Thyroid gland (tissue), 4 donors: ENCODE measurements around the gene HIVEP3. TPM values are rescaled to one million over a fixed set of nuclear protein-coding genes. Genes with fewer than 3 reads are reported as not detected.

ENCODE experiments used
- DNase-seq, 2 donors: peaks; one replicate each; pipeline ENCODE4 v3.0.0-alpha.2; 2019
- H3K27ac ChIP-seq, 3 donors: fragments of 200-600 bp; sonication (generic); 1 replicate in 2 of 3; 2 replicates in 1 of 3; pipeline ENCODE4 v1.5.1; 2016 to 2019; ENCODE audit warnings: mild to moderate bottlenecking in 1 of 3, moderate library complexity in 1 of 3
- H3K27me3 ChIP-seq: fragments of 200-600 bp; sonication (generic); one replicate; pipeline ENCODE4 v1.5.1; 2019
- H3K36me3 ChIP-seq, 2 donors: fragments of 200-600 bp; sonication (generic); one replicate each; pipeline ENCODE4 v1.5.1; 2016 to 2019
- H3K4me1 ChIP-seq, 2 donors: fragments of 200-600 bp; sonication (generic); one replicate each; pipeline ENCODE4 v1.5.1; 2017 to 2019
- H3K4me3 ChIP-seq, 3 donors: fragments of 200-600 bp; sonication (generic); replicated peaks in 1 of 3; 1 replicate in 2 of 3; 2 replicates in 1 of 3; pipeline ENCODE4 v1.5.1; 2016; ENCODE audit warnings: mild to moderate bottlenecking in 1 of 3
- H3K9me3 ChIP-seq: fragments of 200-600 bp; sonication (generic); one replicate; pipeline ENCODE4 v1.5.1; 2017
- POLR2A ChIP-seq, 2 donors: fragments of 450-650 bp; IDR thresholded peaks; one replicate each; pipeline ENCODE4 v1.6.1; 2017; ENCODE audit warnings: antibody characterized with exemption in 2 of 2, mild to moderate bottlenecking in 2 of 2, moderate library complexity in 1 of 2
- WGBS, 2 donors: methylation state at CpG; one replicate each; pipeline ENCODE4 v1.1.5; 2017; 5-methylcytosine and 5-hydroxymethylcytosine counted together
- intact Hi-C: fragments of 100-400 bp; cut with DNase I; formaldehyde crosslinking; loops from one replicate; pipeline ENCODE4 v1.15.1; 2023
- total RNA-seq, 4 donors: library from RNA; depleted of rRNA; stranded (reverse); fragments of >200 nt; gene quantifications; one replicate each; pipeline ENCODE4 v1.2.3, GENCODE V29; 2016
- TF ChIP-seq, protein P1 (sequence below), 6 experiments: fragments of 200-600 bp in 3 of 6; fragments of 450-650 bp in 3 of 6; sonication (generic) in 3 of 6; IDR thresholded peaks; one replicate each; pipeline ENCODE4 v1.5.1; 2016 to 2019; ENCODE audit warnings: antibody characterized with exemption in 6 of 6, mild to moderate bottlenecking in 2 of 6, inconsistent platforms in 1 of 6, moderate library complexity in 1 of 6

Gene HIVEP3
- total RNA-seq, 4 donors from 2014 or later = 9.7 to 13.5 (median 12.5) TPM

DNA sequence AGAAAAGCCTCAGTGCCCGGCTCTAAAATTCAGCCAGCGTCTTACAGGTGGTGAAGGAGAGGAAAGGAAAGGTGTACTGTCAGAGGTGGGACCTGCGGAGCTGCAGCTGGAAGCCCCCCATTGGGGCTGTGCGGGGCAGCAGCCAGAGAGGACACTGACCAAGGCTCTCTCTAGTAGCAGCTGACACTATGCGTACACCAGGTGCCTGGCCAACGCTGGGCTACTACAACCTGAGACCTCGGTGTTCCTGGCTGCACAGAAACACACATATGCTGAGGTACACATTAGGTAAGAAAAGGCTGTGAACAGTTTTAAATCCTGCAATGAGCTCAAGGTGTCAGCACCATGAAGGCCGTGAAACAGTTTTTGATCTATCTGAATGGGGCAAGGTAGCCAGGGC, 378.7 kb downstream of the HIVEP3 start:
- Histone ChIP-seq H3K4me3 (no peak overlapping the region), H3K27me3 (no peaks in the 10 kb centered on the region), H3K9me3 (no peaks in the 10 kb centered on the region), H3K4me1 (peaks cover 16 to 27% of the 10 kb centered on the region in 2 donors), H3K27ac (no peak overlapping the region), H3K36me3 (no peaks in the 10 kb centered on the region)
- TF ChIP-seq, protein P1, sequence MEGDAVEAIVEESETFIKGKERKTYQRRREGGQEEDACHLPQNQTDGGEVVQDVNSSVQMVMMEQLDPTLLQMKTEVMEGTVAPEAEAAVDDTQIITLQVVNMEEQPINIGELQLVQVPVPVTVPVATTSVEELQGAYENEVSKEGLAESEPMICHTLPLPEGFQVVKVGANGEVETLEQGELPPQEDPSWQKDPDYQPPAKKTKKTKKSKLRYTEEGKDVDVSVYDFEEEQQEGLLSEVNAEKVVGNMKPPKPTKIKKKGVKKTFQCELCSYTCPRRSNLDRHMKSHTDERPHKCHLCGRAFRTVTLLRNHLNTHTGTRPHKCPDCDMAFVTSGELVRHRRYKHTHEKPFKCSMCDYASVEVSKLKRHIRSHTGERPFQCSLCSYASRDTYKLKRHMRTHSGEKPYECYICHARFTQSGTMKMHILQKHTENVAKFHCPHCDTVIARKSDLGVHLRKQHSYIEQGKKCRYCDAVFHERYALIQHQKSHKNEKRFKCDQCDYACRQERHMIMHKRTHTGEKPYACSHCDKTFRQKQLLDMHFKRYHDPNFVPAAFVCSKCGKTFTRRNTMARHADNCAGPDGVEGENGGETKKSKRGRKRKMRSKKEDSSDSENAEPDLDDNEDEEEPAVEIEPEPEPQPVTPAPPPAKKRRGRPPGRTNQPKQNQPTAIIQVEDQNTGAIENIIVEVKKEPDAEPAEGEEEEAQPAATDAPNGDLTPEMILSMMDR (IDR thresholded peaks at IDR 0.05) = no peak
- no peak for TF ChIP-seq POLR2A (IDR thresholded peaks at IDR 0.05)
- no peak for DNase-seq
- 95 to 98% methylated on average over 8 of the region's 8 CpGs for WGBS, 2 donors
- intact Hi-C loops = no loop called here

DNA sequence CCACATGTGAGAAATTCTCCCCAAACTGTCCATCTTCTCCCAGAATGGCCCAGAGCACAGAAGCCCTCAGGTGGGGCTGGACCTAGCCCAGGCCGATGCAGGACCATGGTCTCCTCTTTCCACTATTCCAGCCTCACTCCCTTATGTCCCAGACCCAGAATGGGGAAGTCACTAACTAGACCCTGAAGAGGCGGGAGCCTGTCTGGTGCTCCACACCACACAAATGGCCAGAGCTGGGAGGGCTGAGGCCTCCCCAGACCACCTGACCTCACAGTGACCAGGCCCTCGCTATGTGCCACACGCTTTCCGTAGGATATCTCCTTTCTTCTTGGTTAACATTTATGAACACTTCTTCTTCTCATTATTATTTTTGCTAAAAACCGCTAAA, 379.3 kb downstream of the HIVEP3 start:
- H3K27me3 ChIP-seq = no peaks in the 10 kb centered on the region
- peaks cover 16 to 27% of the 10 kb centered on the region in 2 donors for H3K4me1 ChIP-seq
- DNase-seq = no peak
- H3K27ac ChIP-seq = no peak overlapping the region
- no peak overlapping the region for H3K4me3 ChIP-seq
- TF ChIP-seq, protein P1 (IDR thresholded peaks at IDR 0.05) = no peak
- H3K9me3 ChIP-seq = no peaks in the 10 kb centered on the region
- no peaks in the 10 kb centered on the region for H3K36me3 ChIP-seq
- WGBS, 2 donors = 94 to 98% methylated on average over 6 of the region's 6 CpGs
- intact Hi-C loops = no loop called here

DNA sequence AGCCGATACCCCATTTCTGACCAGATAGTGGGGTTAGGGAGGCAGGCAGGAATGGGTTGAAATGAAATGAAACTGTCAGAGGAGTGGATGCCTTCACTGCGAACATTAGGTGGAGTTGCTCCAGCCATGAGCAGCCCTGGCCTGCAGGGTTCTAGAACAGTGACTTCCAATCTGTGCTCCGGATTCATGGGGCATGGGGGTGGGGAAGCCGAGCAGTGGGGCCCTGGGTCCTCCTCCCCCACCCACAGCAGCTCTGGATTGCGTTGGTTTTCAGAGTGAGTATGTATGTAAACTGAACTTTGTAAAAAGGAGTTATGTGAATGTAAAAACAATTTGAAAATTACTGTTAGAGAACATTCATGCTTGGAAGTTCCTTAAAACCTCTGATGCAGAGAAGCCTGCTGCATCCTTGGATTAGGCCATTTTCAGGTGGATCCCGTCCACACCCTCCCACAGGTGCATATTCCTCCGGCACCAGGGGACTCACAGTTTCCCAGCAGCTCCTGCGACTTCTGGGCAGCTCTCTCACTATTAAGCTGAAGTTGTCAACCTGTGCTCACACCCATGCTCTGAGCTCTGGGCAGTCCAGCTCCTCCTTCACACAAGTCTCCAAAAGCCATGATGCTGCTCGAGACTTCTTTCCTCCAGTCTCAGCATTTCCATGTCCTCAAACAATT, 379.8 kb downstream of the HIVEP3 start:
- Histone ChIP-seq H3K27ac (peak overlapping the region in 2 of 3 donors; percentile 64 to 83), H3K4me3 (no peak overlapping the region), H3K9me3 (no peaks in the 10 kb centered on the region), H3K36me3 (no peaks in the 10 kb centered on the region), H3K4me1 (peaks cover 16 to 27% of the 10 kb centered on the region in 2 donors), H3K27me3 (no peaks in the 10 kb centered on the region)
- DNase-seq = no peak
- intact Hi-C loops = no loop called here
- TF ChIP-seq, protein P1 (IDR thresholded peaks at IDR 0.05) = no peak
- TF ChIP-seq POLR2A (IDR thresholded peaks at IDR 0.05) = no peak
- WGBS, 2 donors = 93 to 94% methylated on average over 9 of the region's 9 CpGs

DNA sequence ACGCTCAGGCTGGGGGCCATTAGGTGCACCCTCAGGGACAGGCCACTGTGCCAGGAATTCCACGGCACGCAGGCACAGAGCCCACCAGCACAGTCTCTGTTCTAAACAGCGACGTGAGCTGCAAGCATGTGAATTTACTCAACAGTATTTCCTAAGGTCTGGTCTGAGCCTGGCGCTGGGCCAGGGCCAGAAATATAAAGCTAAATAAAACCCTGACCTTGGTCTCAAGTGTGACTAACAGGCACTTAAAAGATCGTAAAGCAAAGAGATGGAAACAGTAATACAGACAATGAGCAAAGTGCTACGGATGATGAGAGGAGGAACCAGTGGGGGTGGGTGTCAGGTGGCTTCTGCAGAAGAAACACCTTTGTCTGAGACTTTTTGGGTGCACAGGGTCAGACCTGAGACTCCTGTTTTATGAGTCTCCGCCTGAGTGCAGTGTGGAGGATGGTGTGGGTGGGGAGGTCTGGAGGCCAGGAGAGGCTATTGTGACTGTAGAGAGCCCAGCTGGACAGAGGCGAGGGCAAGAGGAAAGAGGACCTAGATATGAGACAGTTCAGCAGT, 380.9 kb downstream of the HIVEP3 start:
- intact Hi-C loops = no loop called here
- DNase-seq = peak; percentile 93
- H3K27me3 ChIP-seq = no peaks in the 10 kb centered on the region
- no peak overlapping the region for H3K4me3 ChIP-seq
- H3K4me1 ChIP-seq = peaks cover 16 to 33% of the 10 kb centered on the region in 2 donors
- TF ChIP-seq POLR2A (IDR thresholded peaks at IDR 0.05) = no peak
- TF ChIP-seq, protein P1 (IDR thresholded peaks at IDR 0.05) = peak in 1 of 6 experiments; percentile 2
- H3K36me3 ChIP-seq = no peaks in the 10 kb centered on the region
- WGBS, 2 donors = 23 to 24% methylated on average over 10 of the region's 10 CpGs
- H3K9me3 ChIP-seq = no peaks in the 10 kb centered on the region
- H3K27ac ChIP-seq = peak overlapping the region; percentile 72 to 84 (median 83)

DNA sequence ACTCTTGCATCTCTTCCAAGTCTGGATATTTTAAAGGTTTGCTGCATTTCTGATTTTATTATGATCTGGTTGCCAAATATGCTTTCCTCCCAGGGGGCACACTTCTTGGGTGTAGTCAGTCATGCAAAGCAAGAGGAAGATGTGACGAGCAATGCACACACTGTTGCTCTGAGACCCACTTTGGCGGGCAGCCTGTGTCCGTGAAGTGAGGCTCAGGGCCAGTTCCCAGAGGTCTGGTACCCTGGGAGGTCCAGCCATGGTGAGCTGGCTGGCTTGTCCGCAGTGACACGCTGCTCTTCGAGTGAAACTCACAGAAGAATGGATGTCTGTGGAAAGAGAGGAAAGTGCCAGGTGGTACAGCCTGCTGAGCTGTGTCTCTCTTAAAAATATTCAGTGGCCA, 381.5 kb downstream of the HIVEP3 start:
- DNase-seq = peak; percentile 66 to 67
- Histone ChIP-seq H3K9me3 (no peaks in the 10 kb centered on the region), H3K27me3 (no peaks in the 10 kb centered on the region), H3K4me3 (no peak overlapping the region), H3K4me1 (peaks cover 16 to 37% of the 10 kb centered on the region in 2 donors), H3K27ac (peak overlapping the region; percentile 72 to 84 (median 83)), H3K36me3 (no peaks in the 10 kb centered on the region)
- TF ChIP-seq, protein P1 (IDR thresholded peaks at IDR 0.05) = no peak
- no peak for TF ChIP-seq POLR2A (IDR thresholded peaks at IDR 0.05)
- 18 to 35% methylated on average over 5 to 6 of the region's 6 CpGs for WGBS, 2 donors
- intact Hi-C loops = no loop called here
